ENCODE data around the gene PRDX1. TPM values are rescaled to one million over a fixed set of nuclear protein-coding genes. Genes with fewer than 3 reads are reported as not detected.

The PRDX1 gene
- total and polyA plus RNA-seq, 2 of the 8 experiments (the other 6 are each of a cell fraction or from before 2014, with no cell fraction given) = 1,165 to 1,418 TPM

GRCh38 chr1:45544530-45544929 lies 22.8 kb upstream of the PRDX1 start:
- Histone ChIP-seq H4K91ac (replicated peaks; ENCODE audit: insufficient read length, low read length) (no peak overlapping the region), H3K4me1 (replicated peaks in 1 of 4; ENCODE audit: control insufficient read depth in 3 of 4, insufficient read depth in 4 of 4, low read length in 3 of 4) (peaks cover 0 to 5% (median 2%) of the 10 kb centered on the region in 4 experiments; a peak in 4 of 7 replicates), H3K18ac (ENCODE audit: extremely low read depth, low read length) (no peak overlapping the region), H2BK120ac (replicated peaks; ENCODE audit: low read depth, low read length) (no peak overlapping the region), H2BK20ac (ENCODE audit: low read length) (no peak overlapping the region), H3K79me1 (ENCODE audit: low read depth, low read length) (no peaks in the 10 kb centered on the region), H2BK15ac (ENCODE audit: low read length) (no peak overlapping the region), H4K8ac (ENCODE audit: extremely low read depth, insufficient read depth, low read length) (no peak overlapping the region), H3K79me2 (ENCODE audit: control insufficient read depth in 1 of 2, insufficient read depth in 2 of 2, low read length in 2 of 2) (no peaks in the 10 kb centered on the region), H2AK5ac (ENCODE audit: low read depth, low read length) (no peak overlapping the region), H3K27me3 (replicated peaks in 1 of 4; ENCODE audit: control insufficient read depth in 3 of 4, extremely low read depth in 1 of 4, insufficient read depth in 3 of 4, low read length in 3 of 4) (no peaks in the 10 kb centered on the region), H3K4ac (replicated peaks; ENCODE audit: insufficient read length, low read depth, low read length) (no peak overlapping the region), H3K27ac (ENCODE audit: low read depth, low read length) (no peak overlapping the region), H3K4me2 (ENCODE audit: insufficient read depth in 1 of 2, low read depth in 2 of 2, low read length in 2 of 2) (no peak overlapping the region), H3K23ac (ENCODE audit: insufficient read length) (no peak overlapping the region), H2AFZ (ENCODE audit: low read length) (no peak overlapping the region), H3K14ac (ENCODE audit: insufficient read length) (no peak overlapping the region), H4K20me1 (replicated peaks in 1 of 2; ENCODE audit: control insufficient read depth in 1 of 2, insufficient read depth in 2 of 2, low read length in 2 of 2) (no peaks in the 10 kb centered on the region), H3K56ac (replicated peaks; ENCODE audit: insufficient read length, low read depth, low read length) (no peak overlapping the region), H3K23me2 (ENCODE audit: low read depth, low read length) (no peaks in the 10 kb centered on the region), H2BK5ac (ENCODE audit: low read depth, low read length) (no peak overlapping the region), H3K9ac (replicated peaks in 1 of 4; ENCODE audit: extremely low read depth in 1 of 4, low read depth in 3 of 4, low read length in 3 of 4) (no peak overlapping the region), H4K5ac (ENCODE audit: insufficient read length, low read depth, low read length) (no peak overlapping the region), H2BK12ac (ENCODE audit: low read depth, low read length) (no peak overlapping the region), H3K36me3 (ENCODE audit: control insufficient read depth in 2 of 4, insufficient read depth in 4 of 4, low read length in 3 of 4) (no peaks in the 10 kb centered on the region), H3K4me3 (ENCODE audit: extremely low read depth in 1 of 4, insufficient read depth in 2 of 4, low read depth in 3 of 4, low read length in 4 of 4) (no peak overlapping the region), H3K9me3 (ENCODE audit: insufficient read depth in 2 of 2, low read depth in 1 of 2, low read length in 1 of 2) (no peaks in the 10 kb centered on the region)
- DNase-seq (ENCODE audit: low read depth in 1 of 2, low spot score in 2 of 2) = no peak
- CTCF ChIA-PET (ENCODE audit: partially characterized antibody) = interaction anchor here (0.6 to 2.9 kb wide), 6 partner anchors 10 to 607 kb away, joined by 3 to 21 read pairs (median 6); no protein-coding TSS in a partner anchor
- POLR2A ChIA-PET (ENCODE audit: partially characterized antibody) = interaction anchor here (0.9 to 35.7 kb wide), 11 partner anchors 9 to 45 kb away, joined by 3 to 741 read pairs (median 5); partner anchors contain the start of genes CCDC163, MMACHC, NASP and PRDX1
- no peak for FAIRE-seq
- 89% methylated on average over 4 of the region's 4 CpGs; no CpG with 5 or more reads in 1 of the 2 experiments for WGBS, 2 experiments (ENCODE audit: extremely low coverage in 1 of 2, insufficient coverage in 1 of 2, insufficient read length in 1 of 2, insufficient replicate concordance in 2 of 2, low coverage in 1 of 2, low lambda C conversion rate in 2 of 2, missing lambda C conversion rate in 1 of 2)
- TF ChIP-seq SIRT6 (IDR thresholded peaks at IDR 0.05; ENCODE audit: low read length) = no peak
- TF ChIP-seq RBBP5 (IDR thresholded peaks at IDR 0.05; ENCODE audit: borderline replicate concordance, low read depth, low read length) = no peak
- no peak for TF ChIP-seq CTBP2 (IDR thresholded peaks at IDR 0.05; ENCODE audit: borderline replicate concordance, insufficient read depth, insufficient read length, low read length)
- TF ChIP-seq MAX (IDR thresholded peaks at IDR 0.05) = no peak
- TF ChIP-seq GABPA (IDR thresholded peaks at IDR 0.05; ENCODE audit: borderline replicate concordance, insufficient read depth, low read length) = no peak
- no peak for TF ChIP-seq JUND (IDR thresholded peaks at IDR 0.05; ENCODE audit: low read length)
- TF ChIP-seq BACH1 (IDR thresholded peaks at IDR 0.05; ENCODE audit: low read length) = no peak
- no peak for TF ChIP-seq RXRA (IDR thresholded peaks at IDR 0.05; ENCODE audit: insufficient read depth, low read depth, low read length)
- TF ChIP-seq TAF1 (IDR thresholded peaks at IDR 0.05; ENCODE audit: low read depth, low read length) = no peak
- no peak for TF ChIP-seq HDAC2 (IDR thresholded peaks at IDR 0.05; ENCODE audit: borderline replicate concordance in 1 of 2, low read depth in 2 of 2, low read length in 2 of 2)
- TF ChIP-seq POLR2AphosphoS5 (IDR thresholded peaks at IDR 0.05; ENCODE audit: low read depth, low read length) = no peak
- no peak for TF ChIP-seq BCL11A (IDR thresholded peaks at IDR 0.05; ENCODE audit: low read depth in 2 of 2, low read length in 2 of 2)
- no peak for TF ChIP-seq CEBPB (IDR thresholded peaks at IDR 0.05; ENCODE audit: low read depth, low read length)
- TF ChIP-seq SAP30 (IDR thresholded peaks at IDR 0.05; ENCODE audit: insufficient read depth, insufficient replicate concordance, low read length) = no peak

Data from H1 (cell line).